ENCODE measurements around the gene TMEM106C. TPM values are rescaled to one million over a fixed set of nuclear protein-coding genes. Genes with fewer than 3 reads are reported as not detected.

Gene TMEM106C
- total and polyA plus RNA-seq, 2 of the 13 experiments (the other 11 are each of a cell fraction or from before 2014, with no cell fraction given) = 132 to 192 TPM

DNA sequence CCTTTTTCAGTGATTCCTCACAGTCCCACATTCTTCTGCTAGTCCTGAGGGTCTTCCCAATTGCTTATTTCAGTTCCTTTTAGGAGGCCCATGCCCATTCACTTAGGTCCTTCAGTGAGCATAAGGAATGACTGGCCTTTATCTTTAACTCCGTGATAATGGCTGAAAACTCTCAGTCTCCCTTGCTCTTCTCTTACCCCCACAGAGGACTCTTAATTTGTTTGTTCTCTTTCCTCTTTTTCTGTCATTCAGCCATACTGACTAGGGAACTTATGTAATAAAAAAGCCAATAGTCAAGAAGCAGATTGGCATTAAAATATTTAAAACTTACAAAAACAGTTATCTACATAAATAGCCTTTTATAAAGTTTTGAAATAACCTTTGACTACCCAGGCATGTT is 41.5 kb upstream of the TMEM106C start:
- intact Hi-C loops (cut with micrococcal nuclease; ENCODE audit: unreplicated experiment) = no loop called here
- WGBS (ENCODE audit: low lambda C conversion rate) = 0% methylated on average over 1 of the region's 1 CpG
- ATAC-seq (no peak), DNase-seq (ENCODE audit: low spot score) (no peak), FAIRE-seq (no peak)
- ChIA-PET CTCF (ENCODE audit: low intra/inter-chr PET ratio, low total read pairs) (no interaction called here), POLR2A (no interaction called here)
- BruUV-seq (replicated peaks) = no TSS peak
- Histone ChIP-seq H2AFZ (ENCODE audit: low read length) (no peak overlapping the region), H3K27me3 (ENCODE audit: control insufficient read depth in 1 of 2, insufficient read depth in 2 of 2, low read length in 2 of 2) (peaks cover 0 to 3% of the 10 kb centered on the region in 2 experiments; a peak in 2 of 5 replicates), H3K9me3 (ENCODE audit: low read length) (no peaks in the 10 kb centered on the region), H3K27ac (ENCODE audit: extremely low read length, insufficient read depth, low read length) (no peak overlapping the region), H3K36me3 (replicated peaks in 1 of 2; ENCODE audit: control insufficient read depth in 1 of 2, insufficient read depth in 2 of 2, low read length in 2 of 2) (no peaks in the 10 kb centered on the region), H3K4me3 (replicated peaks in 1 of 3; ENCODE audit: insufficient read depth in 1 of 3, low read depth in 2 of 3, low read length in 3 of 3) (no peak overlapping the region), H3K79me2 (ENCODE audit: insufficient read depth, low read length) (no peaks in the 10 kb centered on the region), H3K4me2 (ENCODE audit: low read depth, low read length) (no peak overlapping the region), H3K4me1 (ENCODE audit: insufficient read depth, low read length) (no peaks in the 10 kb centered on the region), H4K20me1 (ENCODE audit: insufficient read depth, low read length) (no peaks in the 10 kb centered on the region), H3K9ac (ENCODE audit: insufficient read depth, low read depth, low read length) (no peak overlapping the region)
- in situ Hi-C loops (cut with HindIII; ENCODE audit: extremely low pct_ligation_motif_present, low pct_unique_long_range_greater_than_20kb) = no loop called here
- TF ChIP-seq SCMH1 (CRISPR knock-in tag; IDR thresholded peaks at IDR 0.05; ENCODE audit: borderline replicate concordance) = no peak
- TF ChIP-seq TEAD3 (CRISPR knock-in tag; optimal IDR thresholded peaks at IDR 0.05; ENCODE audit: borderline replicate concordance) = no peak
- TF ChIP-seq, protein P1, sequence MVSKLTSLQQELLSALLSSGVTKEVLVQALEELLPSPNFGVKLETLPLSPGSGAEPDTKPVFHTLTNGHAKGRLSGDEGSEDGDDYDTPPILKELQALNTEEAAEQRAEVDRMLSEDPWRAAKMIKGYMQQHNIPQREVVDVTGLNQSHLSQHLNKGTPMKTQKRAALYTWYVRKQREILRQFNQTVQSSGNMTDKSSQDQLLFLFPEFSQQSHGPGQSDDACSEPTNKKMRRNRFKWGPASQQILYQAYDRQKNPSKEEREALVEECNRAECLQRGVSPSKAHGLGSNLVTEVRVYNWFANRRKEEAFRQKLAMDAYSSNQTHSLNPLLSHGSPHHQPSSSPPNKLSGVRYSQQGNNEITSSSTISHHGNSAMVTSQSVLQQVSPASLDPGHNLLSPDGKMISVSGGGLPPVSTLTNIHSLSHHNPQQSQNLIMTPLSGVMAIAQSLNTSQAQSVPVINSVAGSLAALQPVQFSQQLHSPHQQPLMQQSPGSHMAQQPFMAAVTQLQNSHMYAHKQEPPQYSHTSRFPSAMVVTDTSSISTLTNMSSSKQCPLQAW (CRISPR knock-in tag; IDR thresholded peaks at IDR 0.05) = no peak
- TF ChIP-seq, protein P2, sequence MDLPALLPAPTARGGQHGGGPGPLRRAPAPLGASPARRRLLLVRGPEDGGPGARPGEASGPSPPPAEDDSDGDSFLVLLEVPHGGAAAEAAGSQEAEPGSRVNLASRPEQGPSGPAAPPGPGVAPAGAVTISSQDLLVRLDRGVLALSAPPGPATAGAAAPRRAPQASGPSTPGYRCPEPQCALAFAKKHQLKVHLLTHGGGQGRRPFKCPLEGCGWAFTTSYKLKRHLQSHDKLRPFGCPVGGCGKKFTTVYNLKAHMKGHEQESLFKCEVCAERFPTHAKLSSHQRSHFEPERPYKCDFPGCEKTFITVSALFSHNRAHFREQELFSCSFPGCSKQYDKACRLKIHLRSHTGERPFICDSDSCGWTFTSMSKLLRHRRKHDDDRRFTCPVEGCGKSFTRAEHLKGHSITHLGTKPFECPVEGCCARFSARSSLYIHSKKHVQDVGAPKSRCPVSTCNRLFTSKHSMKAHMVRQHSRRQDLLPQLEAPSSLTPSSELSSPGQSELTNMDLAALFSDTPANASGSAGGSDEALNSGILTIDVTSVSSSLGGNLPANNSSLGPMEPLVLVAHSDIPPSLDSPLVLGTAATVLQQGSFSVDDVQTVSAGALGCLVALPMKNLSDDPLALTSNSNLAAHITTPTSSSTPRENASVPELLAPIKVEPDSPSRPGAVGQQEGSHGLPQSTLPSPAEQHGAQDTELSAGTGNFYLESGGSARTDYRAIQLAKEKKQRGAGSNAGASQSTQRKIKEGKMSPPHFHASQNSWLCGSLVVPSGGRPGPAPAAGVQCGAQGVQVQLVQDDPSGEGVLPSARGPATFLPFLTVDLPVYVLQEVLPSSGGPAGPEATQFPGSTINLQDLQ (CRISPR knock-in tag; IDR thresholded peaks at IDR 0.05) = no peak
- no peak for TF ChIP-seq RAD51 (IDR thresholded peaks at IDR 0.05; ENCODE audit: borderline replicate concordance)
- TF ChIP-seq, protein P3, sequence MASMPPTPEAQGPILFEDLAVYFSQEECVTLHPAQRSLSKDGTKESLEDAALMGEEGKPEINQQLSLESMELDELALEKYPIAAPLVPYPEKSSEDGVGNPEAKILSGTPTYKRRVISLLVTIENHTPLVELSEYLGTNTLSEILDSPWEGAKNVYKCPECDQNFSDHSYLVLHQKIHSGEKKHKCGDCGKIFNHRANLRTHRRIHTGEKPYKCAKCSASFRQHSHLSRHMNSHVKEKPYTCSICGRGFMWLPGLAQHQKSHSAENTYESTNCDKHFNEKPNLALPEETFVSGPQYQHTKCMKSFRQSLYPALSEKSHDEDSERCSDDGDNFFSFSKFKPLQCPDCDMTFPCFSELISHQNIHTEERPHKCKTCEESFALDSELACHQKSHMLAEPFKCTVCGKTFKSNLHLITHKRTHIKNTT (CRISPR knock-in tag; IDR thresholded peaks at IDR 0.05) = no peak
- TF ChIP-seq, protein P4, sequence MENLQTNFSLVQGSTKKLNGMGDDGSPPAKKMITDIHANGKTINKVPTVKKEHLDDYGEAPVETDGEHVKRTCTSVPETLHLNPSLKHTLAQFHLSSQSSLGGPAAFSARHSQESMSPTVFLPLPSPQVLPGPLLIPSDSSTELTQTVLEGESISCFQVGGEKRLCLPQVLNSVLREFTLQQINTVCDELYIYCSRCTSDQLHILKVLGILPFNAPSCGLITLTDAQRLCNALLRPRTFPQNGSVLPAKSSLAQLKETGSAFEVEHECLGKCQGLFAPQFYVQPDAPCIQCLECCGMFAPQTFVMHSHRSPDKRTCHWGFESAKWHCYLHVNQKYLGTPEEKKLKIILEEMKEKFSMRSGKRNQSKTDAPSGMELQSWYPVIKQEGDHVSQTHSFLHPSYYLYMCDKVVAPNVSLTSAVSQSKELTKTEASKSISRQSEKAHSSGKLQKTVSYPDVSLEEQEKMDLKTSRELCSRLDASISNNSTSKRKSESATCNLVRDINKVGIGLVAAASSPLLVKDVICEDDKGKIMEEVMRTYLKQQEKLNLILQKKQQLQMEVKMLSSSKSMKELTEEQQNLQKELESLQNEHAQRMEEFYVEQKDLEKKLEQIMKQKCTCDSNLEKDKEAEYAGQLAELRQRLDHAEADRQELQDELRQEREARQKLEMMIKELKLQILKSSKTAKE (CRISPR knock-in tag; IDR thresholded peaks at IDR 0.05; ENCODE audit: borderline replicate concordance) = no peak
- TF ChIP-seq, protein P5, sequence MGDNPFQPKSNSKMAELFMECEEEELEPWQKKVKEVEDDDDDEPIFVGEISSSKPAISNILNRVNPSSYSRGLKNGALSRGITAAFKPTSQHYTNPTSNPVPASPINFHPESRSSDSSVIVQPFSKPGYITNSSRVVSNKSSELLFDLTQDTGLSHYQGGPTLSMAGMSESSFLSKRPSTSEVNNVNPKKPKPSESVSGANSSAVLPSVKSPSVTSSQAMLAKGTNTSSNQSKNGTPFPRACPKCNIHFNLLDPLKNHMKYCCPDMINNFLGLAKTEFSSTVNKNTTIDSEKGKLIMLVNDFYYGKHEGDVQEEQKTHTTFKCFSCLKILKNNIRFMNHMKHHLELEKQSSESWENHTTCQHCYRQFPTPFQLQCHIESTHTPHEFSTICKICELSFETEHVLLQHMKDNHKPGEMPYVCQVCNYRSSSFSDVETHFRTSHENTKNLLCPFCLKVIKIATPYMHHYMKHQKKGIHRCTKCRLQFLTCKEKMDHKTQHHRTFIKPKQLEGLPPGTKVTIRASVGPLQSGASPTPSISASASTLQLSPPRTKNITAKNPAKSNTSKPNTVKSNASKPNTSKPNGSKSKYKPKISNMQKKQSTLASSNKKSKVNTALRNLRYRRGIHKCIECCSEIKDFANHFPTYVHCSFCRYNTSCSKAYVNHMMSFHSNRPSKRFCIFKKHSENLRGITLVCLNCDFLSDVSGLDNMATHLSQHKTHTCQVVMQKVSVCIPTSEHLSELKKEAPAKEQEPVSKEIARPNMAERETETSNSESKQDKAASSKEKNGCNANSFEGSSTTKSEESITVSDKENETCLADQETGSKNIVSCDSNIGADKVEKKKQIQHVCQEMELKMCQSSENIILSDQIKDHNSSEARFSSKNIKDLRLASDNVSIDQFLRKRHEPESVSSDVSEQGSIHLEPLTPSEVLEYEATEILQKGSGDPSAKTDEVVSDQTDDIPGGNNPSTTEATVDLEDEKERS (CRISPR knock-in tag; IDR thresholded peaks at IDR 0.05) = no peak
- TF ChIP-seq ETV6 (CRISPR knock-in tag; conservative IDR thresholded peaks at IDR 0.05) = no peak
- TF ChIP-seq, protein P6, sequence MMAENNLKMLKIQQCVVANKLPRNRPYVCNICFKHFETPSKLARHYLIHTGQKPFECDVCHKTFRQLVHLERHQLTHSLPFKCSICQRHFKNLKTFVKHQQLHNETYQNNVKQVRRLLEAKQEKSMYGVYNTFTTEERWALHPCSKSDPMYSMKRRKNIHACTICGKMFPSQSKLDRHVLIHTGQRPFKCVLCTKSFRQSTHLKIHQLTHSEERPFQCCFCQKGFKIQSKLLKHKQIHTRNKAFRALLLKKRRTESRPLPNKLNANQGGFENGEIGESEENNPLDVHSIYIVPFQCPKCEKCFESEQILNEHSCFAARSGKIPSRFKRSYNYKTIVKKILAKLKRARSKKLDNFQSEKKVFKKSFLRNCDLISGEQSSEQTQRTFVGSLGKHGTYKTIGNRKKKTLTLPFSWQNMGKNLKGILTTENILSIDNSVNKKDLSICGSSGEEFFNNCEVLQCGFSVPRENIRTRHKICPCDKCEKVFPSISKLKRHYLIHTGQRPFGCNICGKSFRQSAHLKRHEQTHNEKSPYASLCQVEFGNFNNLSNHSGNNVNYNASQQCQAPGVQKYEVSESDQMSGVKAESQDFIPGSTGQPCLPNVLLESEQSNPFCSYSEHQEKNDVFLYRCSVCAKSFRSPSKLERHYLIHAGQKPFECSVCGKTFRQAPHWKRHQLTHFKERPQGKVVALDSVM (CRISPR knock-in tag; IDR thresholded peaks at IDR 0.05) = no peak
- no peak for TF ChIP-seq KLF13 (CRISPR knock-in tag; IDR thresholded peaks at IDR 0.05)

Measured in HepG2 (cell line).